ENCODE data around the gene SRPRB. TPM values are rescaled to one million over a fixed set of nuclear protein-coding genes. Genes with fewer than 3 reads are reported as not detected.

The SRPRB gene
- total and polyA plus RNA-seq, 9 donors = 6.2 to 59.7 (median 35.1) TPM

- no peaks in the 10 kb centered on the region for H3K9me3 ChIP-seq
- H3K4me3 ChIP-seq = no peak overlapping the region
- intact Hi-C loops (cut with DNase I) = no loop called here
- no peak for TF ChIP-seq EP300 (IDR thresholded peaks at IDR 0.05)
- no peak for TF ChIP-seq CTCF (IDR thresholded peaks at IDR 0.05)
- TF ChIP-seq POLR2A (IDR thresholded peaks at IDR 0.05) = no peak
- no peaks in the 10 kb centered on the region for H3K4me1 ChIP-seq (ENCODE audit: insufficient read depth)
- H3K27me3 ChIP-seq = no peaks in the 10 kb centered on the region
- H3K36me3 ChIP-seq = no peaks in the 10 kb centered on the region
- WGBS, 3 donors = 93 to 94% (median 94%) methylated on average over 4 of the region's 4 CpGs
- H3K27ac ChIP-seq = no peak overlapping the region
- no peak for DNase-seq
Observed at GRCh38 chr3:133855002-133855370, 49.4 kb downstream of the SRPRB start.

- Histone ChIP-seq H3K9me3 (no peaks in the 10 kb centered on the region), H3K27me3 (no peaks in the 10 kb centered on the region), H3K4me3 (no peak overlapping the region), H3K27ac (no peak overlapping the region), H3K36me3 (no peaks in the 10 kb centered on the region), H3K4me1 (ENCODE audit: insufficient read depth) (no peaks in the 10 kb centered on the region)
- WGBS, 3 donors = 80 to 92% (median 84%) methylated on average over 6 of the region's 6 CpGs
- TF ChIP-seq POLR2A (IDR thresholded peaks at IDR 0.05) (no peak), CTCF (IDR thresholded peaks at IDR 0.05) (no peak), EP300 (IDR thresholded peaks at IDR 0.05) (no peak)
- DNase-seq = no peak
- intact Hi-C loops (cut with DNase I) = no loop called here
Observed at GRCh38 chr3:133855772-133856171, 50.2 kb downstream of the SRPRB start.

DNA sequence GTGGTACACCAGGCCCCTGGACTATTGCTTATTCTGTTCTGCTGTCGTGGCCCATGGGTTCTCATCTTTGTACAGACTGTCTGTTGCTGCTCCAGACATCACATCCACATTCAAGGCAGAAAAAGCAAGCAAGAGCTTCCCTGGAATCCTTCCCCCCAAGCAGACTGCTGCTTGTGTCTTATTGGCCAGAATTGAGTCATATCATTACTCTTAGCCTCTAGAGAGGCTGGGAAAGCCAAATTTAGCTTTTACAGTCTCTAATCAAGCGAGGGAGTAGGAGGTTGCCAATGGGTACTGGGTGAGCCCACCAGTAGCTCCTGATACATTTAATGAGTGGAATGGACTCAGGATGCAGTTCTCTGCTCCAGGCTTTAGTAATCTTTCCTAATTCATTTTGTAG is 50.7 kb downstream of the SRPRB start:
- Histone ChIP-seq H3K36me3 (no peaks in the 10 kb centered on the region), H3K27ac (no peak overlapping the region), H3K4me1 (ENCODE audit: insufficient read depth) (no peaks in the 10 kb centered on the region), H3K9me3 (no peaks in the 10 kb centered on the region), H3K27me3 (no peaks in the 10 kb centered on the region), H3K4me3 (no peak overlapping the region)
- WGBS, 3 donors = 75 to 83% (median 80%) methylated on average over 2 of the region's 2 CpGs
- no peak for DNase-seq
- intact Hi-C loops (cut with DNase I) = no loop called here
- TF ChIP-seq EP300 (IDR thresholded peaks at IDR 0.05) (no peak), CTCF (IDR thresholded peaks at IDR 0.05) (no peak), POLR2A (IDR thresholded peaks at IDR 0.05) (no peak)

DNA sequence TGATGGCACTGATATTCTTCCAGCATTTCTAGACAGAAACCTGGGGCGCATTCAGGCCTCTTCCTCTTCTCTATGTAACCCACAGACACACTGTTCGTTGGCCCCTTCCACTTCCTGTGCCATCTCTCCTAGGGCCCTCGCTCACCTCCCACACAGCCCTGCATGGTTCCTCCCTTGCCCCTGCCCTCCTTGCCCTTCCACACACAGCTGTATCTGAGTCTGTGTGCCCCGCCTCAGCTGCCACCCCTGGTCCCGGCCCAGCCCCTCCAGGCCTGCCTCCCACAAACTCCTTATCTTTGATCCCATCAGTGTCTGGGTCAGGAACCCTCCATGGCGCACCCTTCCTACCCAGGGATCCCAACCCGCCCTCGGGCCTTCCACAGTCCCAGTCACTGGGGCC is 52.2 kb downstream of the SRPRB start:
- TF ChIP-seq POLR2A (IDR thresholded peaks at IDR 0.05) (no peak), CTCF (IDR thresholded peaks at IDR 0.05) (no peak), EP300 (IDR thresholded peaks at IDR 0.05) (no peak)
- WGBS, 3 donors = 93 to 95% (median 94%) methylated on average over 8 of the region's 8 CpGs
- intact Hi-C loops (cut with DNase I) = no loop called here

More for the DNA sequence above, 52.2 kb downstream of the SRPRB start:
- Histone ChIP-seq H3K4me3 (no peak overlapping the region), H3K27me3 (no peaks in the 10 kb centered on the region), H3K36me3 (no peaks in the 10 kb centered on the region), H3K4me1 (ENCODE audit: insufficient read depth) (no peaks in the 10 kb centered on the region), H3K27ac (no peak overlapping the region), H3K9me3 (no peaks in the 10 kb centered on the region)
- no peak for DNase-seq
